A549 (cell line): ENCODE data around the gene OR56A5.

ENCODE experiments used
- CTCF ChIP-seq: fragments of >200 bp; sonication (Bioruptor Twin); formaldehyde crosslinking; IDR thresholded peaks from 3 replicates; pipeline ENCODE4 v1.5.1; 2016
- MAX ChIP-seq: IDR thresholded peaks from 2 replicates; pipeline ENCODE4 v1.6.1; 2012
- PHF8 ChIP-seq: fragments of 200-600 bp; sonication (generic); IDR thresholded peaks from 2 replicates; pipeline ENCODE4 v1.6.1; 2016; ENCODE audit warnings: low read depth, mild to moderate bottlenecking, antibody characterized with exemption, moderate library complexity, borderline replicate concordance
- POLR2A ChIP-seq: IDR thresholded peaks from 2 replicates; pipeline ENCODE4 v1.6.1; 2012; ENCODE audit warnings: mild to moderate bottlenecking, low read length
- RAD21 ChIP-seq, 2 experiments: fragments of >200 bp in 1 of 2; sonication (Bioruptor Twin) in 1 of 2; formaldehyde crosslinking in 1 of 2; IDR thresholded peaks in 1 of 2; conservative IDR thresholded peaks in 1 of 2; 2 replicates in 1 of 2; 3 replicates in 1 of 2; pipeline ENCODE4 v1.6.1; 2012 to 2018; ENCODE audit warnings: inconsistent platforms in 1 of 2
- REST ChIP-seq: fragments of 200-600 bp; sonication (generic); IDR thresholded peaks from 2 replicates; pipeline ENCODE4 v1.6.1; 2016; ENCODE audit warnings: antibody characterized with exemption, mild to moderate bottlenecking, moderate library complexity
- ZNF302 ChIP-seq: fragments of 250-450 bp; sonication (Bioruptor Pico); IDR thresholded peaks from 2 replicates; pipeline ENCODE4 v1.9.0; 2021; ENCODE audit warnings: inconsistent platforms, mild to moderate bottlenecking, moderate library complexity

GRCh38 chr11:5923794-5924193 is 44.5 kb downstream of the OR56A5 start:
- TF ChIP-seq REST (no peak), CTCF (no peak), ZNF302 (no peak), MAX (no peak), POLR2A (no peak), RAD21 (conservative IDR thresholded peaks at IDR 0.05 in 1 of 2, IDR thresholded peaks at IDR 0.05 in 1 of 2) (no peak), PHF8 (no peak)
